SK-MEL-5 (cell line): ENCODE measurements around the gene THSD4. TPM values are rescaled to one million over a fixed set of nuclear protein-coding genes. Genes with fewer than 3 reads are reported as not detected.

Experiments
- DNase-seq: peaks from one replicate; pipeline ENCODE4 v3.0.0-alpha.2; 2016; ENCODE audit warnings: low read depth, low spot score
- in situ Hi-C: cut with HindIII; loops from 2 replicates; pipeline ENCODE4 v1.10.0; 2016; ENCODE audit warnings: low sequenced_read_pairs, high pct_unique_total_duplicates, low pct_unique_long_range_greater_than_20kb
- total RNA-seq: library from RNA; depleted of rRNA; stranded (reverse); fragments of >200 nt; shearing (Covaris generic); gene quantifications from 2 replicates; pipeline ENCODE4 v1.2.3, GENCODE V29; 2014

THSD4 gene
- total RNA-seq, 1 experiment from 2014 or later = 0.50 TPM

DNA sequence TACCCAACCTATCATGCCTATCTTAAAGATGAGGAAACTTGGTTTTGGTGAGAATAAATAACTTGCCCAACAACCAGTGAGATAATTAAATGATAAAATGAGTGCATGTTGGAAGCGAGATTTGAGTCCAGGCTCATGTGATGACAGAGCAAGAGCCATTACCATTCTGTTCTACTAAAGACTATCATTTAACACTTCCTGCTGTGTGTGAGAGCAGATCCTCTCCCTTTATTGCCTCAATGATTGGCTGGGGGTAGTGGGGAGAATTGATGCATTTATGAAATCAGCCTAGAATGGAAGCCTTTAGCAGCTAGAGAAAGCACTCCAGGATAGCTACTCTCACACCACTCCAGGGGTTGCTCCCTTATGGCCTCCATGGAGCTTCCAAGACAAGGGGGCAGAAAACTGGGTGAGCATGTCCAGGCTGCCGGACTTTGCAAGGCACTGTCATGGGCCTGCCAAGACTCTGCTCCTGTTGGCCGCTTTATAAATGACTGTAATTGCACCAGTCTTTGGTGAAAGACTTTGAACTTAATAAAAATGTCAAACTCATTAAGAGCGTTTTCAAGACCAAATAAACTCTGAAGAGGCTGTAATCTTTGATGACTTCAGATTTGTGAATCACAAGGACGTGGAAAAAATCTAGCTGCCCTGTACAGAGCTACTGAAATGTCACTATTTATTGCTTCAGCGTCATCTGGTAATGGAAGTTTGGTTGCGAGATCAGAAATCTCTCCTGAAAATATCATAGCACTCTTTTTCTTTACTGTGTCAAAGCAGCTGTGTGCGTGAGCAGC lies 486.0 kb downstream of the THSD4 start:
- in situ Hi-C loops = no loop called here
- peak; percentile 25 for DNase-seq

DNA sequence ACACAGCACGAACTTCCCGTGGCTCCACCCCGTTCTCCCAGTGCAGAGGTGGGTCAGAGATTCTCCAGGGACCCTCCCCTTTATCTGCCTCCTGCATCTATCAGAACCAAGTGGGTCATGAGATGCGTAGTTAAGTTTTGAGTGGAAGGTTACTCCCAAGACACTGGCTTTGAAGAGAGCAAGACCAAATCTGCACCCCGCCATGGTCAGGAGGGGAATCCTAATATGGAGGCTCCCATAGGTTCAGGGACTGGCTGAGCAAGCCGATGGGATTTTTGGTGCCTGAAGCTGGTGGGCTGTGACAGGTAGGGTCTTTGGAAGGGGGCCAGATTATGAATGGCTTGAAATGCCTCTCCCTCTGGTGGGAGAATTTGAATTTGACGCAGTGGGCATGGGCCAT lies 488.1 kb downstream of the THSD4 start:
- no peak for DNase-seq
- in situ Hi-C loops = no loop called here

DNA sequence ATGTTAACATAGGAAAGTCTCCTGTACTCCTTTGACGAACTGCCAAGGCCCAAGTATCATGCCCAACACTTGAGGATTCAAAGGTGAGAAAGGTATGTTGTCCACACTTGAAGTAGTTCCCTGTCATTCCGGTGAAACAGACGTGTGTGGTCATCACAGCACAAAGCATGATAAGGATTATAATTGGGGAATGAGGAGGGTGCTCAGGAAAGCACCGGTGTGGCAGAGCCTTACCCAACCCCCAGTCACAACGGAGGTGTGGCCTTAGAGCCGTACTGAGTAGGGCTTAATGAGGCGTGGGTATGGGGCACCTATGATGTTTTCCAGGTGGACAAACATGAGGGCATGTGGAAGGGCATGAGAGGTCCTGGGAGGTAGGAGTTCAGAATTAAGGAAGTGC lies 492.1 kb downstream of the THSD4 start:
- in situ Hi-C loops = no loop called here
- DNase-seq = no peak

DNA sequence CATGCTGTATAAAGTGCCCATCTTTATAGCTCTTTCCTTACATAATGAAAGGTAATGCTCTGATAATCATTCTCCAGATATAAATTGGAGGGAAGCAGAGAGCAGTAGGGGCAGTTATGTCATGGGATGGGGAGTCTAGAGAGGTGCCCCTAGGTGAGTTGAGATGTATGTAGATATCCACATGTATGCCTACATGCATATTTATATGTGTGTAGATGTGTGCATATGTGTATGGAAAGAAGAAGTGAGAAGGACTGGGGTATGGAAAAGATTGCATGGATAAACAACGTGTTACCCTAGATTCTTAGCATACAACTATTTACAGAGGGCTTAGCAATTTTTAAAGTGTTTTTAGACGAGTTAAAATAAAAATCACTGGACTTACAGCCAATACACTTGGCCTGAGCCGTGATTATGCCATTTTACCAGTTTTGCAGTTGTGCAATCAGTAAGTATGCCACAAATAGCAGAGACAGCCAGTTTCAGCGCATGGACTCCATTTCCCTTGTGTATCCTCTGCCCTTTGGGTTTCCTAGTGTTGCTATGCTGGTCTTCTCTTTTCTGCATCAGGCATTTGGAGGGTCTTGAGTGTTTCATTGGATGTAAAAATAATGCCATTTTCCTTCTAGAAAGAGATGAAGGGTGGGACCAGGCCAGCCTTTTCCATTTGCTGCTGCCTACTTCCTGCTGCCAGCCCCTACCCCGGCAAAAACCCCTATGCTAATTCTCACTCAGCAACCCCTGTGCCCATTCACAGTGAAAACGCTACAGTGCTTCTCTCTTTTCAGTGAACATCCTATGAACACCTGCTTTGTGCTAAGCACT lies 495.7 kb downstream of the THSD4 start:
- in situ Hi-C loops = no loop called here
- no peak for DNase-seq

DNA sequence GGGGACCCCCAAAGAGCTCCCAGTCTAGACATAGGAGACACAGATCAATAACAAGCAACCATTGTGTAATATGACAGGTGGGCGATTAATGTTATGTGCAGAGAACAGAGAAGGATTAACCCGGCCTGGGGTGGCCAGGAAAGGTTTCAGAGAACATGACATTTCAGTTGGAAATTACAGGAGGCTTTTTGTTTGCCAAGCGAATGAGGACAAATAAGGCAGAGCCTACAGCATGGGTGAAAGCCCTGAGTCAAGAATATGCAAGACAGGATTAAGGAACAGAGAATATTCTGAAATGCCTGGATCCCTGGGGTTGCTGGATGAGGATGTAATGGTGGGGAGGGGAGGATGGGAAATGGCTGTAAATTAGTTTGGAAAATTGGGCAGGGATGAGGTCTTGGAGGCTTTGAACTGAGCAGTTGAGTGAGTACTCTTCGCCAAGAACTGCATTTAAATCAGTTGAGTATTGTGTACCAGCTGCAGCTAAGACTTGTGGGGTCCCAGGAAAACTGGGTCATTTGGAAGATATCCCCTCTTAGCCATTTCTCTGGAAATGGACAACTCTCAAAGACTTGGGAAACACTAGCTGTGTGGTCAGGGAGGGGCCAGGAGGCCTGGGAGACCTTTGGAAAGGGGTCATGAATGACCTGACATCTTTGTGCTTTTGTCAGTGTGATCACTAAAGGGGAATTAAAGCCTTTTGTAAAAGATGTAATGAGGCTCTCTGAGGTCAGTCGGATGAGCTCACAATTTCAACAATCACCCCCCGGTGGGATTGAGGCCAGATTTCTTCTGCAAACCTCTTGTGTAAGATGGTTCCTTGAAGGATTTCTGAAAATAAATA lies 496.5 kb downstream of the THSD4 start:
- in situ Hi-C loops = no loop called here

DNA sequence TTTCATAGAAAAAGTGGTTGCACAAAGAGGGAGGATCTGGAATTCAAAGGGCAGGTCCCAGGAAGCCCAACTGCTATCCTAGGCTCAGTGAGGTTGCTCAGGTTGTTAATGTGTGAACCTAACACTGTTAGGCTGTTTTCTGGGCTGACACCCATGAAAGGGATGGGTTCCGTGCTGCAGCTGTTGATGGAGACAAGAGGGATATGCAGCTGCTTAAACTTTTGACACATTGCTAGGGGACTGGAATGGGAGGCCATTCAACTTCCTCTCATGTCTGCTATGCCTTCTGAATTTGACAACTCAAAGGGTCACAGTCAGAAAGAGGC lies 497.1 kb downstream of the THSD4 start:
- DNase-seq = no peak
- in situ Hi-C loops = no loop called here

More for the DNA sequence above, 496.5 kb downstream of the THSD4 start:
- DNase-seq = no peak

DNA sequence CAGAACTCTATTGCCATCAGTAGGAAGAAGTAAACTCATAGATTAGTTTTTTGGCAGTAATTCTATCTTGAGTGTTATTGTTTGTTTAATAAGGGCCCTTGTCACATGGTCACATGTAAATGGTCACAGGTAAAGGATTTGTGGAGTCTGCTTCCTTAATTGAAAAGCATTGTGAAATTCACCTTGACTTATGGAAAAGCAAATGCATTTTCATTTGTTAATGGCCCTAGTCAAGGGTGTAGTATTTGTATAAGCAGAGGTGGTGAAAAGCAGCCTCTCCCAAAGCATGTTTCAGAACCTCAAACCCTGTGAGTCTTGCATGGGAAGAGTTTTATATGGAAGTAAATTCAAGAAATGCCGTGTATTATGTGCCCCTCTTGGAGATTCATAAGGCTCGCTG lies 497.6 kb downstream of the THSD4 start:
- DNase-seq = no peak
- in situ Hi-C loops = no loop called here

DNA sequence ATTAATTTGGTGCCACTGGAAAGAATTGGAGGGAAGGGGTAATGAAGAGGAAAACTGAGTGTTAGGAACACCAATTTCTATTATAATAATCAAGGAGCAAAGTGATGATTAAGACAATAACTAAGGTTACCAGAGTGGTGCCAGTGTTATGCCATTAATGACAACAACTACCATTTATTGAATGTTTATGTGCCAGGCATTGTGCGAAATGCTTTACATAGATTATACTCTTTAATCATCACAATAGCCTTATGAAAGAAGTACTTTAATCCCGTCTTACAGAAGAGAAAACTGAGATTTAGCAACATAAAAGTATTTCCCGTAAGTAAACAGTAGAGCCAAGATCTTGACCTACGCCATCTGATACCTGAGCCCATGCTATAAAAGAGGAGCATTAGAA lies 507.8 kb downstream of the THSD4 start:
- in situ Hi-C loops = no loop called here
- DNase-seq = no peak

DNA sequence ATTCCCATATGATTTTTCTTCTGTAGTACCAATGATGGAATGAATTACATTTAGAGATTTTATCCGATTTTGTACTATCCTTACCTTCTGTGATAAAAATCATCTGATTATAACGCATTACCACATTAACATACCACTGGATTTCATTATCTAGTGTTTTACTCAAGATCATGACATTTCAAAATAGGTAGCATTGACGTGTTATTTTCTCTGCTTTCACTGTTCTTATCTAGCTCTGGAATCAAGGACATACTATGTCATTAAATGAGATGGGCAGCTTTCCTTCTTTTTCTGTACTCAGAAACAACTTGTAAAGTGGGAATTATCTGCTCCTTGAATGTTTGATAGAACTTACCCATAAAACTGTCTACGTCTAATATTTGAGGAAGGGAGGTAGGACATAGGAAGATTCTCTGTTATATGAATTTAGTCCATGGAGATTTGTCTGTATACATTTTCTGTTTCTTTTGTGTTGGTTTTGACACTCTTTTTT lies 511.4 kb downstream of the THSD4 start:
- in situ Hi-C loops = no loop called here

DNA sequence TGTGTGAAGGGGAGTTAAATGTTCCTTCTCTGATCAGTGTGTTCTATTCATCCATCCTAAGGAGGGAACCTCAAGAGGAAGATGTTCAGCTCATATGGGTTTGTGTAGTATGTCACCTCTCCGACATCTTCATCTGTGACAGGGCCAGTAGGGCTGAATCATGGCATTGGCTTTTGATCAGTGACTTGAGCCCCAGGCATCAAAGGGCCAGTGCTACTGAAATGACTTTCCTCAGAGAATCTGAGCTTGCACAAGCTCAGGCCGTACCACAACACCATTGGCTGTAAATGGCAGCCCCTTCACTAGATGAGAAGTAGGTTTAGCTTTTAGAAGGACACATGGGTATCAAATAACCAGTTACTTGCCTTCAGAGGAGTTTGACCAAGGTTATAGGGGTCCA lies 511.9 kb downstream of the THSD4 start:
- DNase-seq = no peak

More for the DNA sequence above, 511.4 kb downstream of the THSD4 start:
- DNase-seq = no peak

DNA sequence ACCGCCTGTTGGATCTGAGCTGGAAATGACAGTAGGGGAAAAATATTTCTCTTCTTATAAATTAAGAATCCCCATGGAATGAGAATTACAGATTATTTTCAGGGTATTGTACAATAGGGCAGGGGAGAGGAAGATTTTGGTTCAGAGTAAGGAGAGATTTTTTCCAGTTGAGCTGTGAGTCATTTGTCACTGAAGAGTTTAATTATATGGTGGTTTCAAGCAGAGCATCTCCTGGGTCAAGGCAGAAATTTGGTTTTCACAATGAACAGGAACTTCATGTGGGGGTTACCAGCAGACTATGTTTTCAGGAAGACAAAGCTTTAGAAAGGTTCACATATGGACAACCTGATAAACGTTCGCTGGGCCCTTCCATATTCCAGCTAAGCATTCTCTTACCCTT lies 512.3 kb downstream of the THSD4 start:
- in situ Hi-C loops = no loop called here
- DNase-seq = no peak

More for the DNA sequence above, 511.9 kb downstream of the THSD4 start:
- in situ Hi-C loops = no loop called here

DNA sequence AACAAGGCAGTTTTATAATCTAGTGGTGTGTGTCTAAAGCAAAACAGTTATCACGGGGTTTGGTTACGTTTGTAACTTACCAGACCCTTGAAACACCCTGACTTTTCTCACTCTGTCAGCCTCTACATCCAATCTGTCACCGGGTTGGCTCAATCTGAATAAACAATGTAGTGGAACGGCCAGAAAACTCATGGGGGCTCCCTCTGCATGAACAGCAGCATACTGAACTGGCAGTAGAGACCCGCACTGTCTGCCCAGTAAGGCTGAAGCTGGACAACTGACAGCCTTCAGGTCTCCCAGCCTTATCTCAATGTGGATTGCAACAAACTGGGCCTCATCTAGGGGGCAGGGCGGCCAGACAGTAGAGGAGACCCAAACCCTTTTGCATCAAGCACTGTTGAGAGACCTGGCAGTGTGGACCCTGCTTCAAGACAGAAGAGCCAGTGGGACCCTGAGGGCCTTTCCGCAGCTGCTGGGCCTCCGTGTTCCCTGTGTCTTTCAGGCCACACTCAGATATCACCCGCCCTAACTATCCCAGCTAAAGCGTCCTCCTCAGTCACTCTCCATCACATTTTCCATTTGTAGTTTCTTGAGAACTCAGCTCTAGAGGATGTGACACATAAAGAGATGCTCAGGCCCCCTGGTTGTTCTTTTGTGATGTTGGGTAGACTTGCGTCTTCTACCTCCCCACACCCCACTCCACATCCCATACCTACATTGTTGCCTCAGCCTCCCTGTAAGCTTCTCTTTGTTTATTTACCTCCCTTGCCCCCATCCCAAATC lies 513.9 kb downstream of the THSD4 start:
- in situ Hi-C loops = no loop called here
- no peak for DNase-seq

DNA sequence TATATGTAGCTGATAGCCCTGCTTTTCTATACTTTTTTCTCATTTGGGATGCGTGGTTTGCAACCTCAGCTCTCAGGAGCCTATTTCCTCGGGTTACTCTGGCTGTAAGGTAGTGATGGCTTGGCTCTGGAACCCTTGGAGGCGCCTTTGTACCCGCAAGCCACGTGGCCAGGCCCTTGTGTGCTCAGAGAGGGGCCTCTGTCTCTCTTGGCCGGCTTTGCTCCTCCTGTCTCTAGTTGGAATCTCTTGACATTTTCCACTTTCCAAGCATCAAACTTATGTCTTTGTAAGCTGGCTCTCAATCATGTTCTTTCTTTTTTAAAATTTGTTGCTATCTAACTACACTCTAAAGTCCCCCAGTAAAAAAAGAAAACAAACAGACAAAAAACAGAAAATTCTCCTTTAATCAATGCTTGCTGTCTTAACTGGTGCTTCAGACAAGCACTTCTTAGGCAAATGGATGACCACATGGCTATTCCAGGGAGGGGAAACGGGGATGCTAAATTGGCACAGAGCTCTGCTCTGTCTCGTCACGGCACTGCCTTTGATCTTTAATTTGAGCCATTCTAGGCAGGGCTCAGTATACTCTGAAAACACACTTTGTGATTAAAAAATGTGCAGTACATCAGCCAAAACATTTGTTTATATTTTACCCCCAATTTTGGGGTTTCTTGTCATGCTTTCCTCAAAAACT lies 514.7 kb downstream of the THSD4 start:
- in situ Hi-C loops = no loop called here

DNA sequence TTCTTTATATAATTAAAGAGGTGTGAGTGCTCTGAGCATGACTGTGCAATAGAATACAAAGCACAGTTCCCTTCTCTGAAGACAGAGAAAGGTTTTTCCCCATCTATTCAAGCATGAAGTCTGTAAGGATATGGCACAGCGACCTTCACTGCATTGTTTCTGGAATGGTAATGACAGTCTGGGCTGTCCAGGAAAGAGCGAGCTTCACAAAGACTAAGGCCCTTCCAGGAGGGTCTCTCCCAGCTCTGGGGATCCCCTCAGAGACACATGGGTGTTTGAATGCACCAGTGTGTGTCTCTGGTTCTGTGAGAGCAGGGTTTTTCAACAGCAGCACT lies 515.2 kb downstream of the THSD4 start:
- in situ Hi-C loops = no loop called here
- no peak for DNase-seq

More for the DNA sequence above, 514.7 kb downstream of the THSD4 start:
- DNase-seq = no peak

DNA sequence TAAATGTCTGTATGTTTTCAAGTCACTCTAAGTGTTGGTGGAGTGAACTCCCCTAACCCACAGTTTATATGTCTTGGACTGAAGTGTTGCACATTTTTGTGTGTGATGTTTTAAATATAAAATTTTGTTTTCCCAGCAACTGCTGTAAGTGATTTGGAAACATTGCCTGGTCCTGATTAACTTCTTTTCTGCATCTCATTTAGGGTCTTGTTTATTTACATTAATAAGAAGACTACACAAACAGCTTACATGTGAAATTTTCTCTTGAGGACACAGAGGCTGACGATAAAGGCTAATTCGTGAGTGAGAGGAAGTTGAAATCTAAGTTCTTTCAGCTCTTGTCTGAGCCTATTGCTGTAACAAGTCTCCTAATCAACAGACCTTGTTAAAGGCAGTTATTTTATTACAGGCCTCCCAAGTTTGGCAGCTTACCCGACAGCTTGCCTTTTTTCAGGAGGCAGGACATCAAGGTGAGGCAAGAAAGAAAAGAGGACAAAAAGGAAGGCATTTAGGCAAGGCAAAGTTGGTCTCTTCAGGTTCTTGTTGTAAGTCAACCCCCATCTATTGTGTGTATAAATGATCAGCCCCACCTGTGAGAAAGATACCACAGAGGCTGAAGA lies 517.4 kb downstream of the THSD4 start:
- no peak for DNase-seq
- in situ Hi-C loops = no loop called here

DNA sequence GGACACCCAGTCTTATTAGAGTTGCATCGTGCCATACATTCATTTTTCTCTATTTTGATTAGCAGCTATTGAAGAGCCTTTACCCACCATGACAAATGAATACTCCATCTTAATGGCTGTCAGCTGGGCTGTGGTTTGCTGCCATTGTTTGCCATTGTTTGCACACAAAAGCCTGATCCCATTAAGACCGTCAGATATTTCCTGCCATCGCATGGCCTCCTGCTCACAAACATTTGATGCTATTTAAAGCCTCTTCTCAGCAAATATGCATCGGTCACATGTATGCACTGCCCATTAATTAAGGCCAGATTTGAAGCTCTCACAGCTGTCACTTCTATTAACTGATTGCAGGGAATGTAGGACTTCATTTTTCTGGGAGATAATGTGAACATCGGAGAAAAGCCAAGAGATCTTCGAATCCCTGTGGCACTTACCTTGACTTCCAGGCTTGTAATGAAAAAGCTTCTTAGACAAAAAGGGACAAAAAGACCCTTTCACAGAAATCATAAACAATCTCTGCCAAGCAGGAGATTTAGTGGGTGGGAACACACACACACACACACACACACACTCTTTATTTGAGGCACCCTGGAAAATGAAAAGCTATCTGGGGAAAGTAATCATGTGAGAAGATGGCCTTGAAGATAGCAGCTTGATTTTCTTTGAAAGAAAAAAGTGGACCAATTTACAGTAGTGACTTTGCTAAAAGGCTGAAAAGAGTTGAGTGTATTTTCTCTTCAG lies 519.7 kb downstream of the THSD4 start:
- in situ Hi-C loops = no loop called here
- DNase-seq = peak; percentile 42
